Measurements from ENCODE around the gene PUDP. TPM values are rescaled to one million over a fixed set of nuclear protein-coding genes. Genes with fewer than 3 reads are reported as not detected.
"Not testable (repeated sequence)": the region's sequence is repeated elsewhere in the genome, so short reads cannot be mapped to it uniquely, and the experiment has no call there.

The PUDP gene
- total RNA-seq (2014; rRNA removed; shearing (Covaris generic)), result 12.1 and 12.4 TPM in 2 replicates

- peak; percentile 73 for DNase-seq (ENCODE audit: low spot score)
Measured at GRCh38 chrX:7147978-7148854, at the start of gene PUDP. TSS of gene PUDP (minus strand) at chrX:7148153. CDS start at chrX:7148113, 40 bp downstream.

GRCh38 chrX:7194606-7195005 is 46.7 kb upstream of the PUDP start:
- no peak for DNase-seq (ENCODE audit: low spot score)

- DNase-seq (ENCODE audit: low spot score), result no peak
Measured at GRCh38 chrX:7192871-7193270, 44.9 kb upstream of the PUDP start.

GRCh38 chrX:7191681-7192110 is 43.7 kb upstream of the PUDP start:
- no peak for DNase-seq (ENCODE audit: low spot score)

- no peak for DNase-seq (ENCODE audit: low spot score)
Measured at GRCh38 chrX:7190157-7190556, 42.2 kb upstream of the PUDP start.

GRCh38 chrX:7188672-7189071 is 40.7 kb upstream of the PUDP start:
- DNase-seq (ENCODE audit: low spot score), result no peak

- no peak for DNase-seq (ENCODE audit: low spot score)
Measured at GRCh38 chrX:7184816-7185215, 36.9 kb upstream of the PUDP start.

- DNase-seq (ENCODE audit: low spot score), result no peak
Measured at GRCh38 chrX:7179446-7179845, 31.5 kb upstream of the PUDP start.

GRCh38 chrX:7178859-7179258 is 30.9 kb upstream of the PUDP start:
- not testable (repeated sequence) for DNase-seq (ENCODE audit: low spot score)

GRCh38 chrX:7170898-7171297 is 22.9 kb upstream of the PUDP start:
- DNase-seq (ENCODE audit: low spot score), result peak; percentile 40

- no peak for DNase-seq (ENCODE audit: low spot score)
Measured at GRCh38 chrX:7169627-7170026, 21.7 kb upstream of the PUDP start.

- DNase-seq (ENCODE audit: low spot score), result no peak
Measured at GRCh38 chrX:7168371-7168770, 20.4 kb upstream of the PUDP start.

- no peak for DNase-seq (ENCODE audit: low spot score)
Measured at GRCh38 chrX:7164174-7164573, 16.2 kb upstream of the PUDP start.

GRCh38 chrX:7163146-7163677 is 15.3 kb upstream of the PUDP start:
- DNase-seq (ENCODE audit: low spot score), result no peak

GRCh38 chrX:7159149-7159861 is 11.4 kb upstream of the PUDP start:
- peak; percentile 30 for DNase-seq (ENCODE audit: low spot score)

GRCh38 chrX:7158468-7158990 is 10.6 kb upstream of the PUDP start:
- peak; percentile 5 for DNase-seq (ENCODE audit: low spot score)

GRCh38 chrX:7156879-7157278 is 8.9 kb upstream of the PUDP start:
- DNase-seq (ENCODE audit: low spot score), result no peak

GRCh38 chrX:7155163-7155562 is 7.2 kb upstream of the PUDP start:
- no peak for DNase-seq (ENCODE audit: low spot score)

- no peak for DNase-seq (ENCODE audit: low spot score)
Measured at GRCh38 chrX:7154041-7154597, 6.2 kb upstream of the PUDP start.

- no peak for DNase-seq (ENCODE audit: low spot score)
Measured at GRCh38 chrX:7153231-7153630, 5.3 kb upstream of the PUDP start.

GRCh38 chrX:7149411-7149810 is 1.5 kb upstream of the PUDP start:
- no peak for DNase-seq (ENCODE audit: low spot score)

GRCh38 chrX:7147413-7147977 is 458 bp downstream of the PUDP start, which contains the start of gene STS:
TSS of gene STS (plus strand) at chrX:7147712. CDS start at chrX:7253200, 105,488 bp downstream.
- peak; percentile 18 for DNase-seq (ENCODE audit: low spot score)
